ENCODE data around the gene OTOP1. TPM values are rescaled to one million over a fixed set of nuclear protein-coding genes. Genes with fewer than 3 reads are reported as not detected.

Gene OTOP1
- not detected in 2 replicates for total RNA-seq

GRCh38 chr4:4226606-4227438, at the start of gene OTOP1:
OTOP1 (minus strand) TSS chr4:4226929; CDS start chr4:4226864, 65 bp downstream.

GRCh38 chr4:4248029-4248884, 21.5 kb upstream of the OTOP1 start, which contains the start of gene TMEM128:
TMEM128 (minus strand) TSS chr4:4248223; CDS start chr4:4248202, 21 bp downstream.

Other genes starting within 250 kb of the OTOP1 start
- 16.1 and 20.5 TPM in 2 replicates for gene TMEM128, start 21.3 kb upstream of the OTOP1 start, total RNA-seq
- gene LYAR, start 63.2 kb upstream of the OTOP1 start, total RNA-seq, result 28.7 and 37.1 TPM in 2 replicates
- gene ZBTB49, start 63.3 kb upstream of the OTOP1 start, total RNA-seq, result 0.51 and 2.5 TPM in 2 replicates
- 36.9 and 45.7 TPM in 2 replicates for gene NSG1, start 160.2 kb upstream of the OTOP1 start, total RNA-seq

Measured in airway epithelial cell (primary cell).